Right ventricle myocardium inferior (tissue), 1 donor: ENCODE results near the gene NDUFAF3. TPM values are rescaled to one million over a fixed set of nuclear protein-coding genes. Genes with fewer than 3 reads are reported as not detected.

Source experiments
- ATAC-seq: fragments of 200-7000 bp; cut with Tn5 transposase; one replicate; pipeline ENCODE4 v1.9.1; 2020; ENCODE audit warnings: mild to moderate bottlenecking, moderate library complexity
- DNase-seq: peaks from one replicate; pipeline ENCODE4 v3.0.0; 2021; ENCODE audit errors: missing footprints
- intact Hi-C: fragments of 100-400 bp; cut with DNase I; formaldehyde crosslinking; loops from one replicate; pipeline ENCODE4 v1.11.0; 2022
- microRNA-seq: library from miRNA; unstranded; fragments of <30 nt; microRNA quantifications from one replicate; pipeline ENCODE4 v1.2.0, GENCODE V29; 2020
- total RNA-seq: library from RNA; stranded (reverse); fragmentation: NEBNext Ultra II Directional; extraction: Animal tissue kit (Norgen Biotek cat#: 25700); gene quantifications from one replicate; pipeline ENCODE4 v1.2.1, GENCODE V29; 2021
- donor health status: DM: no; HTN: yes; CAD: no; lungs with severe emphysema.

NDUFAF3 gene
- total RNA-seq, 1 donor from 2014 or later, result 157 TPM

GRCh38 chr3:49028673-49029562 is 7.0 kb downstream of the NDUFAF3 start, which contains the start of gene IMPDH2:
Gene IMPDH2 (minus strand): TSS chr3:49029398. CDS start chr3:49029350, 48 bp downstream.
- peak; percentile 93 for ATAC-seq
- peak; percentile 97 for DNase-seq
- intact Hi-C loops, result loop anchor here (10.0 kb wide), 1 partner anchor 396 kb away; the partner anchor contains the start of genes AMT and NICN1

- intact Hi-C loops, result loop anchor here (10.0 kb wide), 1 partner anchor 395 kb away; the partner anchor contains the start of genes AMT and NICN1
- ATAC-seq, result no peak
- DNase-seq, result no peak
These were observed 7.6 kb downstream of the NDUFAF3 start for GRCh38 chr3:49029563-49029884.

DNA sequence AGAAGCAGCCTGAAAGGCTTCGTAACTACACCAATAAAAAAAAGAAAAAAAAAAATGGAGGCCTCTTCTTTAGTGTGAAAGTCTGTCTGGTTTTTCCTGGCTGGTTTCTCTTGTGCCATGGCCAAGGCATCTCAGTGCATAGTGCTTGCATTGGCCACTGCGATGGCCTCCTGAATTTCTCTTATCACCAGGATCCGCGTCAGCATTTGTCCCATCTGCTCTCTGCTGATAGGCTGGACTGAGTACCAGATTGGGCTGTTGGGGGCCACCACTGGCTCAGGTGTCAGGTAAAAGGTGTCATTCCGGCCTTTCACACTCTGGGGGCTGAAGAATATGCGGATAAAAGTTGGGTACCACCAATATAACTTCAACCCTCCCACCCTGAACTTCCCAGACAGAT is 8.4 kb downstream of the NDUFAF3 start:
- no peak for DNase-seq
- no peak for ATAC-seq
- intact Hi-C loops, result no loop called here

DNA sequence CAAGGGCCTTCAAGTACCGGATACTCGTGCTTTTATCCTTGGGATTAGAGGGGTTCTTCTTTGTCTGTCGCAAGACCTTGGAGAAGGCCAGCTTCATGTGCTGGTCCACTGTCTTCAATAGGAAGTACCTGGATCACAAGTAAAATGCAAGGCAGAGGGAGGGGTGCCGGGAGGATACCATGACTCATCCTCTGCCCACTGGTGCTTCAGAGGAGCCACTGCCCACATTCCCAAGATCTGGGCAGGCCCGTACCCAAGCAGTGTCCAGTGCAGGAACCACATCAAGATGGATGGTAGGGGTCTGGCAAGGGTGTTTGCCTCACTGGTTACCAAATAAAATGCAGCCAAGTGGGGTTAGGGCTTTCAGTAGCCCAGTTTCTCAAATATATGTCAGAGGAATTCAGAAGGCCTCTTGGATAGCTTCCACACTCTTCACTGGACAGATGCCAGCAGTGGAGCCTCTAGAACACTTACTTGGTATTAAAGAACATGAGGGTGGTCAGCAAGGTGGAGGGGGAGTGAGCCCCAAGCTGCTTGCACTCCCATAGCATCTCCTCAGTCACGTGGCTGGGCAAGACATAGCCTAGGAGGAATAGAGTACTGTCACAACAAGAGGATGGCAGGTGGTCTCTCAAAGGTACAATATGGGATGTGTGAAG is 10.9 kb downstream of the NDUFAF3 start:
- no peak for ATAC-seq
- intact Hi-C loops, result no loop called here
- no peak for DNase-seq

GRCh38 chr3:49034650-49035049 is 12.7 kb downstream of the NDUFAF3 start:
- ATAC-seq (no peak), DNase-seq (no peak)
- intact Hi-C loops, result no loop called here

GRCh38 chr3:49035281-49035680 is 13.4 kb downstream of the NDUFAF3 start:
- DNase-seq, result no peak
- no peak for ATAC-seq
- intact Hi-C loops, result no loop called here

- ATAC-seq, result no peak
- DNase-seq, result no peak
- intact Hi-C loops, result no loop called here
These were observed 31.6 kb downstream of the NDUFAF3 start for GRCh38 chr3:49053543-49053942.

GRCh38 chr3:49054344-49054862 is 32.5 kb downstream of the NDUFAF3 start:
- ATAC-seq (no peak), DNase-seq (no peak)
- intact Hi-C loops, result no loop called here

DNA sequence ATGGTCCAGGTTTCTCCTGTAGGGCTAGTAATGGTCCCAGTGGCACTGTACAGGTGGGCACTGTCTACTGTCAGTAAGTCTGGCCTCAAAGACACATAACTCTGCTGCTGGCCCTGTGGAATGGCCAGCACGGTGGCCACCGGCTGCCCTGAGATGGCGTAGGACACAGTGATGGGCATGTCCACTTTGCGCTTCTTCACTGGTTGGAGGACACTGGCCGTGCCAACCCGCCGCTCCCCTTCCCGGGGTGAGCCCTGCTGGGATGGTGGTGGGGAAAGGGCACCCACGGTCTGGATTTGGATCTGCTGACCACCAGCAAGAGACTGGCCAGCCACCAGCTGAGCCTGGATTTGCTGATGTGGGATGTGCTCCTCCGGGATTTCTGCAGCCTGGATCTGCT is 35.3 kb downstream of the NDUFAF3 start:
- DNase-seq (no peak), ATAC-seq (no peak)
- intact Hi-C loops, result no loop called here

GRCh38 chr3:49058011-49058410 is 36.1 kb downstream of the NDUFAF3 start:
- no peak for DNase-seq
- intact Hi-C loops, result no loop called here
- ATAC-seq, result no peak

Small RNAs within 50 kb of the gene (microRNA-seq; reads per million reads assigned to microRNA genes)
- 5,533 reads per million, percentile 93 among the genes with 10 or more reads in this experiment for gene MIR191
- gene MIR425, result 1,125 reads per million, percentile 85 among the genes with 10 or more reads in this experiment

Other genes with a start within 250 kb of the NDUFAF3 start
- gene PRKAR2A, start 174.2 kb upstream of the NDUFAF3 start, total RNA-seq, result 57.9 TPM
- 130 TPM for gene SLC25A20, start 123.2 kb upstream of the NDUFAF3 start, total RNA-seq
- 149 TPM for gene ARIH2, start 103.3 kb upstream of the NDUFAF3 start, total RNA-seq
- 25.5 TPM for gene P4HTM, start 31.9 kb upstream of the NDUFAF3 start, total RNA-seq
- 83.3 TPM for gene WDR6, start 14.7 kb upstream of the NDUFAF3 start, total RNA-seq
- 9.0 TPM for gene DALRD3, start 3.5 kb upstream of the NDUFAF3 start, total RNA-seq
- gene IMPDH2, start 7.3 kb downstream of the NDUFAF3 start, total RNA-seq, result 64.3 TPM
- 52.9 TPM for gene QRICH1, start 72.0 kb downstream of the NDUFAF3 start, total RNA-seq
- 207 TPM for gene QARS1, start 82.6 kb downstream of the NDUFAF3 start, total RNA-seq
- 54.0 TPM for gene USP19, start 98.7 kb downstream of the NDUFAF3 start, total RNA-seq
- gene LAMB2, start 110.9 kb downstream of the NDUFAF3 start, total RNA-seq, result 543 TPM
- 9.4 TPM for gene CCDC71, start 144.2 kb downstream of the NDUFAF3 start, total RNA-seq
- 128 TPM for gene KLHDC8B, start 149.5 kb downstream of the NDUFAF3 start, total RNA-seq